ENCODE results near the gene INSYN2A. TPM values are rescaled to one million over a fixed set of nuclear protein-coding genes. Genes with fewer than 3 reads are reported as not detected.

The INSYN2A gene
- total RNA-seq, 1 experiment from 2014 or later: not detected

DNA sequence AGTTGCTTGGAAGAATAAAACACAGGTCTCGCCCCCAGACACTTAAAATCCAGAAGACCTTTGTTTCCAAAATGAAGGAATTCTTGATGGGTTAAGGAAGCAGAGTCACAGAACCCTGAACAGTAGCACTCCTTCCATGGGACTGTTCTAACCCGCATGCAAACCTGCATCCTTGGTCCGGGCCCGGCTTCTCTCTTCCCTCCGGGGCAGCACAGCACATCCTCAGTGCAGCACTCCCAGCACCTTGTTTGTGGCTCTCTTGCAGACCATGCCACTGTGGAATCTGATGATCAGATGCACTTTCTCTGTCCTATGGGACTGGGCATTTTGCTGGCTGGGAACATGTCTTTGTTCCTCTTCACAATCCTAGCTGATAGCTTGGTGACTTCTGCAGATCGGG, 33.5 kb downstream of the INSYN2A start:
- in situ Hi-C loops (cut with HindIII; ENCODE audit: low pct_unique_long_range_greater_than_20kb, low sequenced_read_pairs): no loop called here
- no peak for DNase-seq (ENCODE audit: low read depth, low spot score)

DNA sequence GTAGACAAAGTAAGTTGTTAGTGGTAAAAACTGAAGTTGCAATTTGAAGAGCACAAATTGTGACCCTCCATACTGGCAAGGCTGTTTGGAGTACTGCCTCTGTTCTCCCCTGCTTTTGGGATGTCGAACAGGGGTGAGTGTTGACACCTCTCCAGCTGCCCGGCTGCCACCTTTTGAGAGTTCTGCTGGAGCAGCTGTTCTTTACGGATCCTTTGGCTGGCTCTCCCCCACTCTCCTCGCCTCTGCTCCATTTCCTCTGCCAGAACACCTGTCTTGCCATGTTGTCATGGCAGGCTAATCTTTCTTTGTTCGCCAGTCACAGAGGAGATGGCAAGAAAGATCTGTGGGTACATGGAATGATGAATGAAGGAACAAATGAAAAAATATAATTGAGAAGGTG, 34.9 kb downstream of the INSYN2A start:
- in situ Hi-C loops (cut with HindIII; ENCODE audit: low pct_unique_long_range_greater_than_20kb, low sequenced_read_pairs): no loop called here
- no peak for DNase-seq (ENCODE audit: low read depth, low spot score)

DNA sequence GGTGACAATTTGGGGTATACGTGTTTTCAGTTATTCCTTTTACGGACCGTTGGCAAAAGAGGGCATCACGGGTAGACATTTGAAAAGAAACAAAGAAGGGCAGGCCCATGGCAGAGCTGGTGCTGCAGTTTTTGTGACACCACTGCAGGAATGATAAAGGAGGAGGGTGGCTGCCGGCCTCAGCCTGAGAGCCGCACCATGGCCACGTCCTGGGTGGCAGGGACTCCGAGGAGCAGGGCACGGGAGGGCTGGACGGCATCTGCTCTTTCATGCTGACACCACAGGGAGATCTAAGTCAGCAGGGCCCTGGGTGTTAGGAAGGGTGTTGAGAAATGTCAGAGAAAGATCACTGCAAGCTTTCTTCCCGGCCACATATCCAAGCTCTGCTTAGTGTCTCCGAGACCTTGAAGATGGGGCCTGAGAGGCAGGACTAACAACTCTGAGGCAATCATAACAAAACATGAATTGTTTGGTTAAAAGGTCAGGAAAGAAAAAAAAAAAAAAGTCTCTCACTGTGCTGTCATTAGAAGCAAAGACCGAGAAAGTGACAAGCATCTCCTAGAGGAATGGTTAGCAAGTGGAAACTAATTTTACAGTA, 36.6 kb downstream of the INSYN2A start:
- in situ Hi-C loops (cut with HindIII; ENCODE audit: low pct_unique_long_range_greater_than_20kb, low sequenced_read_pairs): no loop called here
- DNase-seq (ENCODE audit: low read depth, low spot score): peak; percentile 64

DNA sequence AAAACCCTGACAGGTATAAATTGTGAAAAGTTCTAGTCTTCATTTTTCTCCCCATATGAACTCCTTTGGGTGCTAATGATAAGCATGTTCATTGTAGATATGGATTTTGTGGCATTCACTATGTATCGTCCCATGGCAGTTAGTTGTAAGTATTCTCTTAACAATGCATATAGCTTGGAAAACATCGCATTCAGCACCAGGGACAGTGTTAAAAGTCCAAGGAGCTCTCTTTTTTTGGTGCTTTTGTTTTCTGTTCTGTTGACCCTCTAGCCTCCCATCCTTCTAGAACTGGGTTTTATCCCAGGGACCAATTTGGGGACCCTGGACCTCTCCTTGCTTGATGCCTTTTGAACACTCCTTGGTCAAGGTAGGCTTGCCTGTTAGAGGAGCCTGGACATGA, 37.7 kb downstream of the INSYN2A start:
- in situ Hi-C loops (cut with HindIII; ENCODE audit: low pct_unique_long_range_greater_than_20kb, low sequenced_read_pairs): no loop called here
- DNase-seq (ENCODE audit: low read depth, low spot score): no peak

DNA sequence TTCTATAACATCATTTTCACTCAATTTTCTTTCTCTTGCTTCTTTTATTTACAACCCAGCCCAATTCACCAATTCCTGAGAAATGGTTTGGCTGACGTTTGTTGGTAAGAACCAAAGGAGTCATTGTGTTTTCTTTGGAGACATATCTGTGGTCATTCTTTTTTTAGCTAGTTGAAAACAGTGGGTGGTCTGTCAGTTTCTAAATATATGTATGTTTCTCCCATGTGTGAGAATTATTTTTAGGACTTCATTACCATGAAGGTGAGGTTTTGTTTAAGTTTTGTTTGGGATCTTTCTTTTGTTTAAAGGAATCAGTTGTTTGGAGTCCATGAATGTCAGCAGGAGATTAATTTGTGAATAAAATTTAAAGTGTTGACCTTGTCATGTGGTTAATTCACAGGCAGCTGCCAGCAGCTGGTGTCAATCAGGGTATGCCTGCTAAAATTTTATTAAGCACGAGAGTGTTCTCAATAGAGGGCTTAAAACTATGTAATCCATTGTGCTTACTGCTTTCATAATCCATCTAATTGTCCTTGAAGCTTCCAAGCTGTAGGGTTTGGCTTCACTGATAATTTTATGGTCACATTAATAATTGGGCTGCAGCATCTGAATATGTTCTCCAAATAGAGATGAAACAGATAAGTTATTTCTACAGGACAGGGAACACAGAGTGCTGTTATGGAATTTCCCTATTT, 38.7 kb downstream of the INSYN2A start:
- DNase-seq (ENCODE audit: low read depth, low spot score): peak; percentile 52
- in situ Hi-C loops (cut with HindIII; ENCODE audit: low pct_unique_long_range_greater_than_20kb, low sequenced_read_pairs): no loop called here

DNA sequence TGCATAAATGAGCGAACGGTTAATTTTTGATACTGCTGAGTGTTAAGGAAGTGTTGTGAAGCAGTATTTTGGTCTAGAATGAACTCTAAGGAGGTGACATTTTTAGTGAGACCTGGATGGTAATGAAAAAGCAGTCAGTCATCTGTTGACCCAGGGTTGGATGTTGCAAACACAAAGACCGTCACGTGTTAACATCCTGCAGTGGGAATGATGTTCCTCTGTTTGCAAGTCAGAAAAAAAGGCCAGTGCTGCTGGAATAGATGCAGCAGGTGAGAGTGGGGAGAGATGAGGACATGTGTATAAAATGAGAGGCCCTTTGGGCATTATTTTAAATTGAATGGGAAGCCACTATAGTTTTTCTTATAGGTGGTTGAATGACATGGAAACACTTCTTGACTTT, 39.3 kb downstream of the INSYN2A start:
- in situ Hi-C loops (cut with HindIII; ENCODE audit: low pct_unique_long_range_greater_than_20kb, low sequenced_read_pairs): no loop called here

DNA sequence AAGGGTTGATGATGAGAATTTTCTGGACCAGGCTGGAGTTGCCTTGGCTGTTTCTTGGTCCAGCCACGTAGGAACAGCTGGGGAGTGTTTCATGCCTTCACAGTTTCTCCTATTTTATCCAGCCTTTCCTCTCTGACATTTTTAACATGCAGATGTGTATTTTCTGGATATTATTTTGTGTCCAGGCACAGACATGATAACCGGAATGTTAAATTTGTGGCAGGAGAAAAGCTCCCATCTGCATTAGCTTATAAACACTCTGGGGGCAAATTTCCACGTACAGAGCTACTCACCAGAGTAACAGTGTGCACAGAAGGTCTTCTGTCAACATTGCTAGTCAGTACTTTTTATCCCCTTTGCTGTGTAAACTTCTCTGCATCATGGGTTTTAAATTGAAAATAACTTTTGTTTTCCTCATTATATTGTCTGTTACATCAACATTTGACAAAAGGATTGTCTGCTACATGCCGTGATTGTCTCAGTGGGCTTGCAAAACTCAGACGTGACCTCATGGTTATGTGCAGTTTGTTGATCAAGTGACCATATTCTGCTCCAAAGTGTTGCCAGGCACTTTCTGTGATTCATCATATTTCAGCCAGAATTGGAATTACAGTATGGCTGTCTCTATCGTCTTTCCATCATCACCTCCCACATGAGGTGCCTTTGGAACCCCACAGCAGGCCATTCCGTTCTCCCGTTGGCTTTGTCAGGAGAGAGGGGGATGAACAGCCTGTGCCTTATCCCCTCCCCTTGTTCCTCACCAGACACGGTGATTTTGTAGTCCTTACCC, 41.4 kb downstream of the INSYN2A start:
- in situ Hi-C loops (cut with HindIII; ENCODE audit: low pct_unique_long_range_greater_than_20kb, low sequenced_read_pairs): no loop called here
- no peak for DNase-seq (ENCODE audit: low read depth, low spot score)

More for the DNA sequence above, 39.3 kb downstream of the INSYN2A start:
- DNase-seq (ENCODE audit: low read depth, low spot score): no peak

DNA sequence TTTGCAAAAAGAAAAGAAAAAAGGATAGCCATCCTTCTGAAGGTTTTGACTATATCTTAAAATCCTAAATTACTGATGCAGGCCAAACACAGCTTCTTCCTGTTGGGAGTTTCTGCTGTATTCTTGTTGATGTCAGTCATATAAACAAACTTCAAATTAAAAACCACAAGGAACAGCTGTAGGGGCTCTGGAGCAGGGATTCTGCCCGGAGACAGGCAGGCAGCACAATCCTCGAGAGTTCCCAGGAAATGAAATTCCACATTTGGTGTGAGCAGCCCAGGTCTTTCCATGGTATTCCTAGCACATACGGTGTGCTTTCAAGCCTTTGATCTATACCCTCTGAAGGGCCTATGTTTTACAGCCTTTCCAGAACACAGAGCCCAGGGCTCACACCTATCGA, 43.2 kb downstream of the INSYN2A start:
- in situ Hi-C loops (cut with HindIII; ENCODE audit: low pct_unique_long_range_greater_than_20kb, low sequenced_read_pairs): no loop called here
- no peak for DNase-seq (ENCODE audit: low read depth, low spot score)

DNA sequence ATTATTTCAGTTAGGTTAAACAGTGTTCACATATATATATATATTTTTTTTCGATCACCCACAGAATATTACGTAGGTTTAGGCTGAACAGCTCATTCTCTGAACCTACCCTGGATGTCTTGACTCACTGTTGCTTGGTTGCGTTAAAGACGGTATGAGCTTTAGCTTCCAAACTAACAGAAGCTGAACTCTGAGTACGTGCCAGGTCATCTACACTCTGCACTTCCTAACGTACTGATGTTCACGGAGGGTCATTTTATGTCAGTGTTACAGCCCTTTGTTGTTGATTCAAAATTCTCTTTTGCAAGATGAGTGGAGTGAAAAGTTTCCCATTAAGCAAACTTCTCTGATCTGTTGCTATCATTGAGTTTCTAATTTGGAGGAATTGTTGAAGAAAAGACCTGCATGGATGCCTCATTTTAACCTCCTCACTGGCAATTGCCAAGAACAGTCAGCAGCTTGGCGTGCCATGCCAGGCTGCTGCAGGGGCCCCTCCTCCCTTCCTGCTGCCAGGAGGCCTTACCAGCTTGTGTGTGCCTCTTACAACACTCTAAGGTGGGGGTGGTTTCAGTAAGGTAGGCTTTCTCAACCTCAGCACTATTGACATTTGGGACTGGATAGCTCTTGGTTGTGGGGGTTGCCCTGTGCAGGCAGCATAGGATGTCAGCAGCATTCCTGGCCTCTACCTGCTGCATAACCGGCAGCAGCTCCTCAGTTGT, 44.3 kb downstream of the INSYN2A start:
- in situ Hi-C loops (cut with HindIII; ENCODE audit: low pct_unique_long_range_greater_than_20kb, low sequenced_read_pairs): no loop called here
- DNase-seq (ENCODE audit: low read depth, low spot score): no peak

DNA sequence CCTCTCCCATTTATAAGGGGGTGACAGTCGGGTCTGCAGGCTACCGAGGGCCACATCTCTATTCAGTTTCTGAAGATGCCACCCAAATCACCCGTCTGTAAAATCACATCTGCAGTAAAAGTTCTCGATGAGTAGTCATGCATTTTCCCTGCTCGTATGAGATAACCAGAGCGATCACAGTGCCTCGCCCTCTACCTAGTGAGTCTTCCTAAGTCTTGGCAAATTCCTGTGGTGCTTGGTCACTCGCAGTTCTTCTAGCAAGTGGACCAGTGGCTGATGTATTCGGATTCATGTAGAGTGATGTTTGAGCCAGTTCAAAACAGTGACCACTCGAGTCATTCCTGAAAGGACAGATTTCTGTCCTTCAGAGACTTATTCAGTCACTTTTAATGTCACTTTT, 44.9 kb downstream of the INSYN2A start:
- in situ Hi-C loops (cut with HindIII; ENCODE audit: low pct_unique_long_range_greater_than_20kb, low sequenced_read_pairs): no loop called here
- no peak for DNase-seq (ENCODE audit: low read depth, low spot score)

DNA sequence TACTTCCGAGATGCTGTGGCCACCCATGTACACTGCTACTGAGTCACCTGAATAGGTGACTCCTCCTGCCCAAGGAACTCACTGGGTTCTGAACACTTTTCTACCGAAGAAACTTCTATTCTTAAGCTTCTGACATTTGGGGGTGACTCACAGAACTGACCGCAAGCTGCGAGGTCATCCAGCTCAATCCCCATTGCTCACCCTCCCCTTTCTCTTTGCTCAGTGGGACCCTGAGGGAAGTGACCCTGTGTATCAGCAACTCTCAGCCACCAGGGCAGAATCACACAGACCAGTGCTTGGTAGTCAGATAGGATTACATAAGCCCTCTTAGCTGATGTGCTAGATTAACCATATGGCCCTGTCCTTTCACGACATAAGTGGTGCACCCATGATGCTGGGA, 46.3 kb downstream of the INSYN2A start:
- no peak for DNase-seq (ENCODE audit: low read depth, low spot score)
- in situ Hi-C loops (cut with HindIII; ENCODE audit: low pct_unique_long_range_greater_than_20kb, low sequenced_read_pairs): no loop called here

DNA sequence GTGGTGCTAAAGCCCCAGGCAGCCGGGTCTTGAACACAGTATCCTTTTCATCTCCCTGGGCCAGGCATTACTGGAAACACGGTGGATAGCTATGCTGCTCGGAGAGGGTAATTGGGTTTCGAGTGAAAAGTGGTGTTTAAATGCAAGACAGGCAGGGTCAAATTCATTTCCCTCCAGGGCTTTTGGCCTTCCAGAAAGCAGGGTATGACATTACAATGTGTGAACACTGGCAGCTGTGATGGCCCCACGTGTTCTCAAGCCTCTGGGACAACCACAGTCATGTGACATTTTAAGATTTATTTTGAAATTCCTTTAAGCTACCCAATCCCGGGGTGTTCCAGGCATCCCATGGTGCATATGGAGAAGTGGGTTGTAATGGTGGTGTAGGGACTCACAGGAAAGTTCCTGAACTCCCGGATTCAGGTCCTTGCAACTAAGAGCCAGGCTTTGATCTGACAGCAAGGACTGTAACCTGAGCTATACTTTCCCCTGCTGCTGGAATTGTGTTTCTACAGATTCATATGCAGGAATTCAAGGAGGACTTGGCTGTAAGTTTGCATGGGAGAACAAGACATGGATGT, 46.8 kb downstream of the INSYN2A start:
- in situ Hi-C loops (cut with HindIII; ENCODE audit: low pct_unique_long_range_greater_than_20kb, low sequenced_read_pairs): no loop called here
- DNase-seq (ENCODE audit: low read depth, low spot score): no peak

DNA sequence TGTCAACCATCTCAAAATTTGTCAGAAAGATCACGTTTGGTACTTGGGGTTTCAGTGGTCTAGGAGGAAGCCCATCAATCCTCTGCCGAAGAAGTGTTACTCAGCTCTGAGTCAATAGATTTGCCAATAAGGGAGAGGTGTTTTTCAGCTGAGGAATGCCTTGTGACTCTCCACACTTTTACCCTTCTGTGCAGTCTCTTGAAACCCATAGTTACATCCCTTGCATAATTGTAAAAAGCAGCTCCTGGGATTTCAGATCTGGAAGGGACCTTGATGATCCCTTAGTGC, 47.5 kb downstream of the INSYN2A start:
- no peak for DNase-seq (ENCODE audit: low read depth, low spot score)
- in situ Hi-C loops (cut with HindIII; ENCODE audit: low pct_unique_long_range_greater_than_20kb, low sequenced_read_pairs): no loop called here

DNA sequence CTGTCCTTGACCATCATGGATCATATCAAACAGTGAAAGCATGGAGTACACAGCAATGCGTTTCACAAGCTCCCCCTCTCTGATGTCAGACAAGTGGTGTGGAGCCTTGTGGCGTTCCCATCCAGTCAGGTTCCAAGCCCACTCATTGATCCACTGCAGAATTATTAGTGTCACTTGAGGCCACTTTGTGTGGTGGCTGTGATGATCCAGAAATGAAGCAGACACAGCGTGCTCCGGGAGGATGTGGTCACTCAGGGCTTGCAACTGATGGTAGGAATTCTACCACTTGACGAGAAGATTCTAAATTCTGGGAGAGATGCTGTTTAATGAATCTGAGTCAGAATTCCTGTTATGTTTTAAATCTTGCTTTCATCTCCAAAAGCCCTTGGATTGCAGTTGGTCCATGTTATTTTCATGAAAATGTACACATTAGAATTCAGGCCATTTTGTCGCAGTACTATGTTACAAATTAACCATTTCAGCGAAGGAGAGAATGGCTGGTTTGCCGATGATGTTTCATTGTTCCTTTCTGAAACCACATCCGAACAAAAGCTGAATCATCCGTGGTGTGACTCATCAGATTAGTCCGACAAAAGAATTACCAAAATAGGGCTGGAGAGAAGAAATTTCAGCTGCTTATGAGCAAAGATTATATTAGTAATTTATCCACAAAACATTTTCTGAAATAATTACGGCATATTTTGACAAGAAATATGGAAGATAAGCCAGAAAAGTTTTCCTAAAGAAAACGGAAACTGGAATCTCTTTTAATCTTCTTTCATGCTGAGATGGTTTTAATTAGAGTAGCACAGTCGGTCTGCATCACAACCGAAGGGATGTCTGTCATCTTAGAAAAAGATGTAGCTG, 48.1 kb downstream of the INSYN2A start:
- in situ Hi-C loops (cut with HindIII; ENCODE audit: low pct_unique_long_range_greater_than_20kb, low sequenced_read_pairs): no loop called here

DNA sequence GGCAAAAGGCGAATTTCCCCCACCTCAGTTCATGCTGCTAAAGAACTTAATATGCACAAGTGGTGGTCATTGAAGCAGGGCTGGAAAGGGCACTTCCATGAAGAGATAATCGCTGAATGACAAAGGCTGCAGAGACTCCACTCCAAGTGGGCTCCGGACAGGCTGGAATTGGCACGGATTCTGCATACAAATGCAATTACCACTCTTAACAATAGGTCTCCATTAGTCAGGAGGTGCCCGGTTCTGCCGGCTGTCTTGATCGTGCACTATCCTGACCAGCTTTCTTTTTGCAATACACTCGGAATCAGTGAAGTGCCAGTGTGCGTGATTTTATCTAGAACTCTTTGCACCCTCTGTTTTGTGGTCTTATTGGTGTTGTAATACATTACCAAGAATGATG, 49.7 kb downstream of the INSYN2A start:
- DNase-seq (ENCODE audit: low read depth, low spot score): no peak
- in situ Hi-C loops (cut with HindIII; ENCODE audit: low pct_unique_long_range_greater_than_20kb, low sequenced_read_pairs): no loop called here

More for the DNA sequence above, 48.1 kb downstream of the INSYN2A start:
- no peak for DNase-seq (ENCODE audit: low read depth, low spot score)

All from SK-MEL-5 (cell line).